Endothelial cell (in vitro differentiated cells): ENCODE measurements around the gene ZNF148. TPM values are rescaled to one million over a fixed set of nuclear protein-coding genes. Genes with fewer than 3 reads are reported as not detected.

Experiments
- DNase-seq: peaks from one replicate; pipeline ENCODE4 v3.0.0; 2021; ENCODE audit warnings: low spot score
- H3K27ac Mint-ChIP-seq: one replicate; pipeline ENCODE4 v1.8.0; 2021; ENCODE audit warnings: mixed read lengths, inconsistent platforms; ENCODE audit not compliant: unreplicated experiment
- H3K27me3 Mint-ChIP-seq: one replicate; pipeline ENCODE4 v1.8.0; 2021; ENCODE audit warnings: mild to moderate bottlenecking, moderate library complexity, mixed read lengths, inconsistent platforms; ENCODE audit not compliant: unreplicated experiment
- H3K36me3 Mint-ChIP-seq: one replicate; pipeline ENCODE4 v1.8.0; 2021; ENCODE audit warnings: mild to moderate bottlenecking, low read depth, mixed read lengths, inconsistent platforms; ENCODE audit not compliant: unreplicated experiment
- H3K4me1 Mint-ChIP-seq: one replicate; pipeline ENCODE4 v1.8.0; 2021; ENCODE audit warnings: mild to moderate bottlenecking, mixed read lengths, inconsistent platforms; ENCODE audit not compliant: unreplicated experiment
- H3K4me3 Mint-ChIP-seq: one replicate; pipeline ENCODE4 v1.8.0; 2021; ENCODE audit warnings: mild to moderate bottlenecking, mixed read lengths, inconsistent platforms; ENCODE audit not compliant: unreplicated experiment
- H3K9me3 Mint-ChIP-seq: one replicate; pipeline ENCODE4 v1.8.0; 2021; ENCODE audit warnings: mixed read lengths, inconsistent platforms; ENCODE audit not compliant: unreplicated experiment
- total RNA-seq: library from RNA; stranded (reverse); fragmentation: NEBNext Ultra II Directional; extraction: Animal tissue kit (Norgen Biotek cat#: 25700); gene quantifications from one replicate; pipeline ENCODE4 v1.2.1, GENCODE V29; 2021; ENCODE audit not compliant: unreplicated experiment
- TF ChIP-seq, protein P1 (sequence below): fragments of 200-600 bp; sonication (generic); IDR thresholded peaks from one replicate; pipeline ENCODE4 v1.5.0; 2021; ENCODE audit warnings: antibody characterized with exemption; ENCODE audit not compliant: unreplicated experiment

Gene ZNF148
- total RNA-seq, 1 donor from 2014 or later, result 34.3 TPM

GRCh38 chr3:125367403-125368230 is 7.5 kb downstream of the ZNF148 start:
- H3K27ac Mint-ChIP-seq, result no peak overlapping the region
- peaks cover 3% of the 10 kb centered on the region for H3K27me3 Mint-ChIP-seq
- TF ChIP-seq, protein P1, sequence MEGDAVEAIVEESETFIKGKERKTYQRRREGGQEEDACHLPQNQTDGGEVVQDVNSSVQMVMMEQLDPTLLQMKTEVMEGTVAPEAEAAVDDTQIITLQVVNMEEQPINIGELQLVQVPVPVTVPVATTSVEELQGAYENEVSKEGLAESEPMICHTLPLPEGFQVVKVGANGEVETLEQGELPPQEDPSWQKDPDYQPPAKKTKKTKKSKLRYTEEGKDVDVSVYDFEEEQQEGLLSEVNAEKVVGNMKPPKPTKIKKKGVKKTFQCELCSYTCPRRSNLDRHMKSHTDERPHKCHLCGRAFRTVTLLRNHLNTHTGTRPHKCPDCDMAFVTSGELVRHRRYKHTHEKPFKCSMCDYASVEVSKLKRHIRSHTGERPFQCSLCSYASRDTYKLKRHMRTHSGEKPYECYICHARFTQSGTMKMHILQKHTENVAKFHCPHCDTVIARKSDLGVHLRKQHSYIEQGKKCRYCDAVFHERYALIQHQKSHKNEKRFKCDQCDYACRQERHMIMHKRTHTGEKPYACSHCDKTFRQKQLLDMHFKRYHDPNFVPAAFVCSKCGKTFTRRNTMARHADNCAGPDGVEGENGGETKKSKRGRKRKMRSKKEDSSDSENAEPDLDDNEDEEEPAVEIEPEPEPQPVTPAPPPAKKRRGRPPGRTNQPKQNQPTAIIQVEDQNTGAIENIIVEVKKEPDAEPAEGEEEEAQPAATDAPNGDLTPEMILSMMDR, result no peak
- H3K4me3 Mint-ChIP-seq, result no peak overlapping the region
- no peak for DNase-seq
- peaks cover 3% of the 10 kb centered on the region for H3K4me1 Mint-ChIP-seq
- H3K36me3 Mint-ChIP-seq, result peaks cover 3% of the 10 kb centered on the region
- no peaks in the 10 kb centered on the region for H3K9me3 Mint-ChIP-seq

- peaks cover 5% of the 10 kb centered on the region for H3K4me1 Mint-ChIP-seq
- TF ChIP-seq, protein P1, result no peak
- H3K36me3 Mint-ChIP-seq, result peaks cover 3% of the 10 kb centered on the region
- no peak overlapping the region for H3K27ac Mint-ChIP-seq
- H3K9me3 Mint-ChIP-seq, result no peaks in the 10 kb centered on the region
- H3K4me3 Mint-ChIP-seq, result no peak overlapping the region
- H3K27me3 Mint-ChIP-seq, result peaks cover 3% of the 10 kb centered on the region
- no peak for DNase-seq
These were observed 9.0 kb downstream of the ZNF148 start for GRCh38 chr3:125366132-125366531.

DNA sequence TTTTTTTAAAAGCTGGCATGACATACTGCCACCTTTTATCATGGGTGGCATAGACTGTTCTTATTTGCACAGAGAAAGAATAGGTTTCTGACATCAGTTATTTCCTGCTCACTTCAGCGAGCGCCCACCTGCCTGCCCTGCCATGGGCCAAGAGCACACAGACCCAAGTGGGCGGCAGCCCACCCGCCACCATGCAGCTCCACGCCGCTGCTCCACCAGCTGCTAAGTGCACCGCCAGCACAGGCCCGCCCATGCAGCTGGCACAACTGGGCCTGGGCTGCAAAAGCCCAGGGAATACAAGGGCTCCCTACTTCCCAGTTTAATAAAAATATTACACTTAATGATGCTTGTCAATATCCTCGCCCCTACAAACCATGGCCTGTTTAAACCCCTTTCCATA is 15.4 kb downstream of the ZNF148 start:
- H3K36me3 Mint-ChIP-seq, result no peaks in the 10 kb centered on the region
- H3K4me1 Mint-ChIP-seq, result peaks cover 13% of the 10 kb centered on the region
- H3K27ac Mint-ChIP-seq, result no peak overlapping the region
- H3K9me3 Mint-ChIP-seq, result no peaks in the 10 kb centered on the region
- no peak for DNase-seq
- H3K4me3 Mint-ChIP-seq, result no peak overlapping the region
- H3K27me3 Mint-ChIP-seq, result peaks cover 3% of the 10 kb centered on the region
- TF ChIP-seq, protein P1, result no peak

DNA sequence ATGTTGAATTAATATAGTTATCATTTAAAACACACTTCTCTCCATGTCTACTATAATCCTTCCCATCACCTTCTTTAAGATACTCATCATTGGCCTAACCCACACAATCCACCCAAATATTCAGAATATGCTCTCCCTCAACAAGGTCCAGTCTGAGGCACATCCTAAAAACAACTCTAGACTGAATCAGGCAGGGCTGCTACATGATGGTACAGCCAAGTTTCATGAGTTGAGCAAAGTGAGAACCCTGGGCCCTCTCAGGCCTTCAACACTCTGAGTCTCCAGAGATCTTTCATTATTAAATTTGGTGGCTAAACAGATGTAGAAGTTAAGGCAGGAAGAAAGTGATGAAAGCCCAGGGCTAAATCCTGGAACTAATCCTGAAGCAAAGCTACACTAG is 16.2 kb downstream of the ZNF148 start:
- TF ChIP-seq, protein P1, result no peak

DNA sequence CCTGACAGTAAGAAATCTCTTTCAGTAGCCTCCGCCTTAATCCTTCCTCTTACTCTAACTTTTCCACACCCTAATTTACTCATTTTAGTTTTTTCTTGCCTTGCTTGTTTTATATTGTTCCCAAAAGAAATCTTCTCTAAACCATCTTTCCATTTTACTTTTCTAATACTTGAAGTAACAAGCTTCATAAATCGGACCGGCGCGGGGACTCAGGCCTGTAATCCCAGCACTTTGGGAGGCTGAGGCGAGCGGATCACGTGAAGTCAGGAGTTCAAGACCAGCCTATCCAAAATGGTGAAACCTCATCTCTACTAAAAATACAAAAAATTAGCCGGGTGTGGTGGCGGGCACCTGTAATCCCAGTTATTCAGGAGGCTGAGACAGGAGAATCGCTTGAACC is 17.3 kb downstream of the ZNF148 start:
- H3K27ac Mint-ChIP-seq, result peak overlapping the region; percentile 52
- H3K9me3 Mint-ChIP-seq, result no peaks in the 10 kb centered on the region
- H3K27me3 Mint-ChIP-seq, result peaks cover 3% of the 10 kb centered on the region
- TF ChIP-seq, protein P1, result no peak
- H3K4me3 Mint-ChIP-seq, result peak overlapping the region; percentile 87
- H3K36me3 Mint-ChIP-seq, result no peaks in the 10 kb centered on the region
- no peak for DNase-seq
- peaks cover 13% of the 10 kb centered on the region for H3K4me1 Mint-ChIP-seq

More for the DNA sequence above, 16.2 kb downstream of the ZNF148 start:
- Mint-ChIP-seq H3K4me3 (no peak overlapping the region), H3K36me3 (no peaks in the 10 kb centered on the region), H3K4me1 (peaks cover 13% of the 10 kb centered on the region), H3K27ac (no peak overlapping the region), H3K9me3 (no peaks in the 10 kb centered on the region), H3K27me3 (peaks cover 3% of the 10 kb centered on the region)
- DNase-seq, result no peak
